DOHH2 (cell line): ENCODE measurements around the gene HSD17B11.

Source experiments
- EZH2phosphoT487 ChIP-seq: fragments of 200-600 bp; sonication (generic); IDR thresholded peaks from 2 replicates; pipeline ENCODE4 v1.6.1; 2017; ENCODE audit warnings: borderline replicate concordance, mild to moderate bottlenecking, antibody characterized with exemption, low read length, moderate library complexity, mixed read lengths
- TF ChIP-seq, protein P1 (sequence below): fragments of 200-600 bp; sonication (generic); IDR thresholded peaks from one replicate; pipeline ENCODE4 v1.5.1; 2014; ENCODE audit warnings: antibody characterized with exemption, mild to moderate bottlenecking, low read depth, low read length; ENCODE audit not compliant: poor library complexity, severe bottlenecking

GRCh38 chr4:87430038-87430437 lies 39.0 kb upstream of the HSD17B11 start:
- TF ChIP-seq, protein P1, sequence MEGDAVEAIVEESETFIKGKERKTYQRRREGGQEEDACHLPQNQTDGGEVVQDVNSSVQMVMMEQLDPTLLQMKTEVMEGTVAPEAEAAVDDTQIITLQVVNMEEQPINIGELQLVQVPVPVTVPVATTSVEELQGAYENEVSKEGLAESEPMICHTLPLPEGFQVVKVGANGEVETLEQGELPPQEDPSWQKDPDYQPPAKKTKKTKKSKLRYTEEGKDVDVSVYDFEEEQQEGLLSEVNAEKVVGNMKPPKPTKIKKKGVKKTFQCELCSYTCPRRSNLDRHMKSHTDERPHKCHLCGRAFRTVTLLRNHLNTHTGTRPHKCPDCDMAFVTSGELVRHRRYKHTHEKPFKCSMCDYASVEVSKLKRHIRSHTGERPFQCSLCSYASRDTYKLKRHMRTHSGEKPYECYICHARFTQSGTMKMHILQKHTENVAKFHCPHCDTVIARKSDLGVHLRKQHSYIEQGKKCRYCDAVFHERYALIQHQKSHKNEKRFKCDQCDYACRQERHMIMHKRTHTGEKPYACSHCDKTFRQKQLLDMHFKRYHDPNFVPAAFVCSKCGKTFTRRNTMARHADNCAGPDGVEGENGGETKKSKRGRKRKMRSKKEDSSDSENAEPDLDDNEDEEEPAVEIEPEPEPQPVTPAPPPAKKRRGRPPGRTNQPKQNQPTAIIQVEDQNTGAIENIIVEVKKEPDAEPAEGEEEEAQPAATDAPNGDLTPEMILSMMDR = no peak
- no peak for TF ChIP-seq EZH2phosphoT487
